K562 (cell line): ENCODE data around the gene DNASE1L1. TPM values are rescaled to one million over a fixed set of nuclear protein-coding genes. Genes with fewer than 3 reads are reported as not detected.

Source experiments
- ATAC-seq: fragments of 200-7000 bp; cut with Tn5 transposase; 3 replicates; pipeline ENCODE4 v1.9.1; 2020; ENCODE audit warnings: moderate library complexity
- BruUV-seq: library from RNA; stranded (reverse); fragments of 400-500 nt; replicated peaks from 2 replicates; lab custom pipeline; 2021; lab: Mats Ljungman, UMichigan
- CTCF ChIA-PET: fragments of 300-600 bp; formaldehyde crosslinking; extraction: SDS; loops from one replicate; lab custom pipeline; 2021; ENCODE audit warnings: low intra/inter-chr PET ratio; lab: Yijun Ruan, JAX
- POLR2A ChIA-PET: fragments of 300-600, 350-650 bp; sonication (Branson Sonifier 250); formaldehyde crosslinking; extraction: SDS; loops from one replicate; lab custom pipeline; 2021; ENCODE audit warnings: antibody characterized with exemption, inconsistent platforms; lab: Yijun Ruan, JAX
- DNase-seq, 4 experiments: peaks; one replicate each; pipeline versions ENCODE4 v3.0.0 to v3.0.0-alpha.2; 2011 to 2018; ENCODE audit warnings: low spot score in 3 of 4, mixed read lengths in 3 of 4; ENCODE audit errors: extremely low read depth in 1 of 4
- FAIRE-seq: peaks from 2 replicates; lab custom pipeline; 2011; peaks lifted over from hg19 to GRCh38; lab: Jason Lieb, UNC
- H2AFZ ChIP-seq: 2 replicates; pipeline ENCODE4 v1.6.0; 2011; ENCODE audit warnings: low read depth, low read length, control low read depth, inconsistent platforms
- H3K27ac ChIP-seq: fragments of 200-600 bp; 3 replicates; pipeline ENCODE4 v1.8.0; 2011; ENCODE audit warnings: low read depth, mild to moderate bottlenecking, control low read depth, inconsistent platforms, low read length, moderate library complexity, mixed read lengths; ENCODE audit errors: extremely low read depth
- H3K27me3 ChIP-seq, 2 experiments: fragments of 300-600 bp in 1 of 2; 2 replicates in 1 of 2; 3 replicates in 1 of 2; pipeline versions ENCODE4 v1.6.0 to v1.8.0; 2011; ENCODE audit warnings: inconsistent platforms in 2 of 2, low read length in 2 of 2, mild to moderate bottlenecking in 1 of 2, mixed read lengths in 1 of 2, moderate library complexity in 1 of 2; ENCODE audit not compliant: control insufficient read depth in 2 of 2, insufficient read depth in 2 of 2
- H3K36me3 ChIP-seq: fragments of 300-600 bp; 3 replicates; pipeline ENCODE4 v1.8.0; 2011; ENCODE audit warnings: mild to moderate bottlenecking, low read length, inconsistent platforms; ENCODE audit not compliant: control insufficient read depth, insufficient read depth
- H3K4me1 ChIP-seq, 2 experiments: fragments of 200-600 bp in 1 of 2; replicated peaks in 1 of 2; 2 replicates in 1 of 2; 3 replicates in 1 of 2; pipeline versions ENCODE4 v1.5.1 to v1.8.0; 2011; ENCODE audit warnings: inconsistent platforms in 2 of 2, low read length in 2 of 2, mild to moderate bottlenecking in 1 of 2, mixed read lengths in 1 of 2, moderate library complexity in 1 of 2; ENCODE audit not compliant: control insufficient read depth in 2 of 2, insufficient read depth in 2 of 2
- H3K4me2 ChIP-seq: 2 replicates; pipeline ENCODE4 v1.6.1; 2011; ENCODE audit warnings: low read length, control low read depth, inconsistent platforms, mixed read lengths; ENCODE audit not compliant: insufficient read depth
- H3K4me3 ChIP-seq: fragments of 200-600 bp; sonication (generic), shearing (Covaris generic); 2 replicates; pipeline ENCODE4 v1.5.1; 2016; ENCODE audit warnings: control low read depth, inconsistent platforms
- H3K79me2 ChIP-seq: fragments of 200-600 bp; 3 replicates; pipeline ENCODE4 v1.8.0; 2011; ENCODE audit warnings: low read length, inconsistent platforms; ENCODE audit not compliant: control insufficient read depth, insufficient read depth
- H3K9ac ChIP-seq, 2 experiments: 2 replicates each; pipeline versions ENCODE4 v1.6.0 to v1.6.1; 2011; ENCODE audit warnings: low read depth in 2 of 2, low read length in 2 of 2, control low read depth in 1 of 2, inconsistent platforms in 1 of 2, mild to moderate bottlenecking in 1 of 2, mixed read lengths in 1 of 2; ENCODE audit not compliant: insufficient read depth in 1 of 2
- H3K9me1 ChIP-seq: one replicate; pipeline ENCODE4 v1.6.0; 2011; ENCODE audit warnings: inconsistent platforms, mild to moderate bottlenecking, low read length, moderate library complexity; ENCODE audit not compliant: control insufficient read depth, insufficient read depth
- H3K9me3 ChIP-seq: replicated peaks from 2 replicates; pipeline ENCODE4 v1.5.1; 2011; ENCODE audit warnings: low read depth, low read length, inconsistent platforms; ENCODE audit not compliant: control insufficient read depth, insufficient read depth
- H4K20me1 ChIP-seq: replicated peaks from 2 replicates; pipeline ENCODE4 v1.6.1; 2011; ENCODE audit warnings: low read length, inconsistent platforms, mixed read lengths; ENCODE audit not compliant: control insufficient read depth, insufficient read depth
- MEF2A ChIP-seq: IDR thresholded peaks from 2 replicates; pipeline ENCODE4 v1.6.1; 2011; ENCODE audit warnings: low read depth, mild to moderate bottlenecking, low read length, moderate library complexity; ENCODE audit not compliant: control insufficient read depth
- ZBTB40 ChIP-seq, 2 experiments: fragments of 450-650 bp in 1 of 2; sonication (generic) in 1 of 2; formaldehyde crosslinking in 1 of 2; IDR thresholded peaks; 2 replicates each; pipeline versions ENCODE4 v1.7.1 to v1.9.0; 2016 to 2022; ENCODE audit warnings: inconsistent platforms in 1 of 2, mild to moderate bottlenecking in 1 of 2, missing genetic modification reagents in 1 of 2
- ZNF263 ChIP-seq: sonication (generic); formaldehyde crosslinking; IDR thresholded peaks from 2 replicates; pipeline ENCODE4 v1.8.0; 2022; ENCODE audit warnings: mild to moderate bottlenecking, missing genetic modification reagents, borderline replicate concordance
- ZNF740 ChIP-seq, 3 experiments: fragments of 200-800 bp in 1 of 3; sonication (Bioruptor generic) in 1 of 3; sonication (generic) in 1 of 3; formaldehyde crosslinking in 1 of 3; IDR thresholded peaks; 2 replicates each; pipeline versions ENCODE4 v1.6.1 to v1.8.0; 2016 to 2022; ENCODE audit warnings: mild to moderate bottlenecking in 2 of 3, missing compliant biosample characterization in 2 of 3, missing genetic modification characterization in 2 of 3, missing genetic modification reagents in 1 of 3
- WGBS: fragments of 100-300 bp; shearing (Covaris generic); methylation state at CpG from one replicate; pipeline ENCODE4 v1.1.6; 2016; ENCODE audit warnings: low coverage, mixed read lengths; ENCODE audit not compliant: insufficient coverage; ENCODE audit errors: missing lambda C conversion rate; 5-methylcytosine and 5-hydroxymethylcytosine counted together
- in situ Hi-C: fragments of 300-500 bp; cut with MboI; formaldehyde crosslinking; loops from 4 replicates; pipeline ENCODE4 v1.15.0; 2018; ENCODE audit warnings: inconsistent platforms, mixed read lengths
- intact Hi-C: fragments of 100-400 bp; cut with micrococcal nuclease; formaldehyde crosslinking; loops from 2 replicates; pipeline ENCODE4 v1.14.2; 2022
- polyA plus RNA-seq, 8 experiments: library from polyadenylated mRNA; depleted of rRNA in 4 of 8; stranded (reverse) in 5 of 8; unstranded in 3 of 8; fragments of >200 nt; fragmentation: Nextera tagmentation in 2 of 8; fragmentation: Illumina TruSeq in 1 of 8; extraction: Ambion mirVana in 2 of 8; extraction: Trizol in 1 of 8; gene quantifications; 2 replicates each; pipeline versions ENCODE4 v1.2.1 to v1.2.3, GENCODE V29; 2011 to 2014; ENCODE audit warnings: inconsistent platforms in 1 of 8, missing spikeins in 1 of 8
- total RNA-seq, 7 experiments: library from RNA; depleted of rRNA in 6 of 7; stranded (reverse); fragments of >200 nt in 6 of 7; fragmentation: Illumina TruSeq in 2 of 7; extraction: Trizol in 2 of 7; gene quantifications; 2 replicates each; pipeline versions ENCODE4 v1.2.1 to v1.2.3, GENCODE V29; 2011 to 2021; ENCODE audit warnings: low replicate concordance in 1 of 7
- TF ChIP-seq, protein P1 (sequence below): sonication (generic); formaldehyde crosslinking; IDR thresholded peaks from 2 replicates; pipeline ENCODE4 v1.9.0; 2022; ENCODE audit warnings: mild to moderate bottlenecking, missing genetic modification reagents

DNASE1L1 gene
- total and polyA plus RNA-seq, 9 of the 15 experiments (the other 6 are each of a cell fraction or from before 2014, with no cell fraction given) = 0.73 to 12.6 (median 7.9) TPM

GRCh38 chrX:154444755-154445246 is 35.7 kb upstream of the DNASE1L1 start:
- Histone ChIP-seq H3K27me3 (no peaks in the 10 kb centered on the region), H3K4me1 (peaks cover 9 to 36% of the 10 kb centered on the region in 2 experiments; a peak in 4 of 5 replicates), H3K9me1 (no peaks in the 10 kb centered on the region), H3K9me3 (no peaks in the 10 kb centered on the region), H3K4me3 (peak overlapping the region; percentile 76), H3K36me3 (peaks cover 65% of the 10 kb centered on the region; the same call in 2 of the 3 replicates), H4K20me1 (no peaks in the 10 kb centered on the region), H2AFZ (0 out of 2 replicates have a peak overlapping the region, but pooled peaks have one; percentile 77)
- 27% methylated on average over 10 of the region's 13 CpGs for WGBS
- ChIA-PET CTCF (no interaction called here), POLR2A (interaction anchor here (0.7 to 1.7 kb wide), 5 partner anchors 12 to 47 kb away, joined by 3 to 10 read pairs (median 4); partner anchors contain the start of genes DNASE1L1, PLXNA3, RPL10 and SLC10A3)
- BruUV-seq = no TSS peak
- ATAC-seq = peak; percentile 60
- FAIRE-seq = no peak
- in situ Hi-C loops = no loop called here
- TF ChIP-seq ZNF740 (CRISPR knock-in tag; IDR thresholded peaks at IDR 0.05) (0 out of 2 replicates have a peak, but pooled peaks have one; percentile 15), ZNF740 (tag; IDR thresholded peaks at IDR 0.05) (no peak), MEF2A (no peak), ZBTB40 (IDR thresholded peaks at IDR 0.05) (peak; percentile 51; the same call in 1 of the 2 replicates), ZBTB40 (CRISPR knock-in tag; IDR thresholded peaks at IDR 0.05) (no peak), ZNF263 (CRISPR knock-in tag) (0 out of 2 replicates have a peak, but pooled peaks have one; percentile 15)
- TF ChIP-seq, protein P1, sequence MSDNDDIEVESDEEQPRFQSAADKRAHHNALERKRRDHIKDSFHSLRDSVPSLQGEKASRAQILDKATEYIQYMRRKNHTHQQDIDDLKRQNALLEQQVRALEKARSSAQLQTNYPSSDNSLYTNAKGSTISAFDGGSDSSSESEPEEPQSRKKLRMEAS (CRISPR knock-in tag) = no peak
- TF ChIP-seq, all 486 proteins: peak for 3
- intact Hi-C loops = no loop called here
- peaks cover 18% of the 10 kb centered on the region for H3K79me2 ChIP-seq
- peak in 1 of 4 experiments; percentile 29 for DNase-seq
- peak overlapping the region; percentile 78 for H3K4me2 ChIP-seq
- H3K9ac ChIP-seq = peak overlapping the region; percentile 89 to 97
- peak overlapping the region; percentile 80 for H3K27ac ChIP-seq
